Bronchial epithelial cell (primary cell): ENCODE measurements around the gene ESRRB. TPM values are rescaled to one million over a fixed set of nuclear protein-coding genes. Genes with fewer than 3 reads are reported as not detected.

Experiments
- DNase-seq: peaks from one replicate; pipeline ENCODE4 v3.0.0-alpha.2; 2010; ENCODE audit warnings: low read depth
- FAIRE-seq: peaks from 2 replicates; lab custom pipeline; 2011; peaks lifted over from hg19 to GRCh38; lab: Jason Lieb, UNC
- H3K27me3 ChIP-seq: 2 replicates; pipeline ENCODE4 v1.5.1; 2011; ENCODE audit warnings: low read length; ENCODE audit not compliant: control insufficient read depth, insufficient read depth
- H3K36me3 ChIP-seq: 2 replicates; pipeline ENCODE4 v1.5.1; 2011; ENCODE audit warnings: low read length; ENCODE audit not compliant: control insufficient read depth, insufficient read depth
- H3K4me3 ChIP-seq: 2 replicates; pipeline ENCODE4 v1.5.1; 2011; ENCODE audit warnings: mild to moderate bottlenecking, low read depth, low read length, control low read depth
- total RNA-seq: library from RNA; depleted of rRNA; stranded (reverse); fragments of >200 nt; gene quantifications from 2 replicates; pipeline ENCODE4 v1.2.1, GENCODE V29; 2014
- TF ChIP-seq, protein P1 (sequence below): IDR thresholded peaks from 2 replicates; pipeline ENCODE4 v1.5.1; 2011; ENCODE audit warnings: mild to moderate bottlenecking, moderate library complexity, low read length, control low read depth, inconsistent platforms; ENCODE audit not compliant: insufficient read depth, severe bottlenecking

Gene ESRRB
- total RNA-seq, 1 donor from 2014 or later: not detected

DNA sequence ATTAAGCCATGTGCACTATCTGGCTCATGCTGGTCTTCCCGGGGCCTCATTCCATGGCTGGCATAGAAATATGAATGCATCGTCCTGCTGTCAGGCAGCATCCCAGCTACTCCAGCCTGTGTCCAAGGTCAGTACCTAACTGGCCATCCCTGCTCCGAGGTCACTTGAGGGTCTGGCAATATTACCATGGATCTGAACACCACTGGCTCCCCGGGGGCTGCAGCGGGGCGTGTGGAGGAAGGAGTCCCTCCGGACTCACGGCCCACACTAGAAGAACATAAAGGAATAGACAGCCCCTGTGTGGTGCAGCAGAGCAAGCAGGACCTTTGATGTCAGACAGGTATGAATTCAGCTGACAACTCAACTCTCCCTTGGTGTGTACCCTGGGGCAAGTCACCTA, 19.2 kb downstream of the ESRRB start:
- H3K27me3 ChIP-seq: peaks cover 4% of the 10 kb centered on the region
- DNase-seq (no peak), FAIRE-seq (no peak)
- H3K4me3 ChIP-seq: no peak overlapping the region
- no peaks in the 10 kb centered on the region for H3K36me3 ChIP-seq
- TF ChIP-seq, protein P1, sequence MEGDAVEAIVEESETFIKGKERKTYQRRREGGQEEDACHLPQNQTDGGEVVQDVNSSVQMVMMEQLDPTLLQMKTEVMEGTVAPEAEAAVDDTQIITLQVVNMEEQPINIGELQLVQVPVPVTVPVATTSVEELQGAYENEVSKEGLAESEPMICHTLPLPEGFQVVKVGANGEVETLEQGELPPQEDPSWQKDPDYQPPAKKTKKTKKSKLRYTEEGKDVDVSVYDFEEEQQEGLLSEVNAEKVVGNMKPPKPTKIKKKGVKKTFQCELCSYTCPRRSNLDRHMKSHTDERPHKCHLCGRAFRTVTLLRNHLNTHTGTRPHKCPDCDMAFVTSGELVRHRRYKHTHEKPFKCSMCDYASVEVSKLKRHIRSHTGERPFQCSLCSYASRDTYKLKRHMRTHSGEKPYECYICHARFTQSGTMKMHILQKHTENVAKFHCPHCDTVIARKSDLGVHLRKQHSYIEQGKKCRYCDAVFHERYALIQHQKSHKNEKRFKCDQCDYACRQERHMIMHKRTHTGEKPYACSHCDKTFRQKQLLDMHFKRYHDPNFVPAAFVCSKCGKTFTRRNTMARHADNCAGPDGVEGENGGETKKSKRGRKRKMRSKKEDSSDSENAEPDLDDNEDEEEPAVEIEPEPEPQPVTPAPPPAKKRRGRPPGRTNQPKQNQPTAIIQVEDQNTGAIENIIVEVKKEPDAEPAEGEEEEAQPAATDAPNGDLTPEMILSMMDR: no peak

DNA sequence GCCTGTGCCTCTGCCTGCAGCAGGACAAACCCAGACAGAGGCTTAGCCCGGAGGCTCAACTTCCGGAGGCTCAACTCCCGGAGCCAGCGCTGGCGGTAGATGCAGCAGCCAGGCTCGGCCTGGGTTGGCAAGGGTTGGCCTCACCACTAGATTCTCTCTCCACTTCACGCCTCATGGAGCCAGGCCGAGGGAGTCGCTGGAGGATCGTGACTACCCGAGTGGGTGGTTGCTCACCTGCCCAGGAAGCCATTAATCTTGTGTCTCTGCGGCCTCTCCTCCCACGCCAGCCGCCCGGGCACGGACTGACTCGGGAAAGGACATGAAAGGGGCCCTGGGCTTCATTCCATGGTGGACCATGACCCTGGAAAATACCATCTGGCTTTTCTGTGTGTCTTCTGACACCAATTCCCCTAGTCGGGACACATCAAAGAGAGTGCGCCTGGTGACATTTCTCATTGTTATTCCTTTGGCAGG, 20.8 kb downstream of the ESRRB start:
- TF ChIP-seq, protein P1: no peak
- no peaks in the 10 kb centered on the region for H3K36me3 ChIP-seq
- H3K27me3 ChIP-seq: peaks cover 4% of the 10 kb centered on the region
- DNase-seq: no peak
- FAIRE-seq: no peak
- no peak overlapping the region for H3K4me3 ChIP-seq

DNA sequence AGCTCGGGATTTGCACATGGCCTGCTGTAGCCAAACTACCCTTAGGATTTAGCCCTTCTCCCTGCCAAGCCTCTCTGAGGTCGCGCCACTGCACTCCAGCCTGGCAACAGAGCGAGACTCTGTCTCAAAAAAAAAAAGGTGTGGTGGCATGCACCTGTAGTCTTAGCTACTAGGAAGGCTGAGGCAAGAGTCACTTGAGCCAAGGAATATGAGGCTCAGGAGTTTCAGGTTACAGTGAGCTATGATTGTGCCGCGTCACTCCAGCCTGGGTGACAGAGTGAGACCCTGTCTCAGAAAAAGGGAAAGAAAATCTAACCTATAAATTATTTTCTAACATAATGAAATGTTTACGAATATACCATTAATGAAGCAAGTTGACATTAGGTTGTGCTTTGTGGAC, 29.7 kb downstream of the ESRRB start:
- Histone ChIP-seq H3K27me3 (peaks cover 2% of the 10 kb centered on the region), H3K4me3 (no peak overlapping the region), H3K36me3 (no peaks in the 10 kb centered on the region)
- TF ChIP-seq, protein P1: no peak
- DNase-seq: no peak
- FAIRE-seq: no peak

DNA sequence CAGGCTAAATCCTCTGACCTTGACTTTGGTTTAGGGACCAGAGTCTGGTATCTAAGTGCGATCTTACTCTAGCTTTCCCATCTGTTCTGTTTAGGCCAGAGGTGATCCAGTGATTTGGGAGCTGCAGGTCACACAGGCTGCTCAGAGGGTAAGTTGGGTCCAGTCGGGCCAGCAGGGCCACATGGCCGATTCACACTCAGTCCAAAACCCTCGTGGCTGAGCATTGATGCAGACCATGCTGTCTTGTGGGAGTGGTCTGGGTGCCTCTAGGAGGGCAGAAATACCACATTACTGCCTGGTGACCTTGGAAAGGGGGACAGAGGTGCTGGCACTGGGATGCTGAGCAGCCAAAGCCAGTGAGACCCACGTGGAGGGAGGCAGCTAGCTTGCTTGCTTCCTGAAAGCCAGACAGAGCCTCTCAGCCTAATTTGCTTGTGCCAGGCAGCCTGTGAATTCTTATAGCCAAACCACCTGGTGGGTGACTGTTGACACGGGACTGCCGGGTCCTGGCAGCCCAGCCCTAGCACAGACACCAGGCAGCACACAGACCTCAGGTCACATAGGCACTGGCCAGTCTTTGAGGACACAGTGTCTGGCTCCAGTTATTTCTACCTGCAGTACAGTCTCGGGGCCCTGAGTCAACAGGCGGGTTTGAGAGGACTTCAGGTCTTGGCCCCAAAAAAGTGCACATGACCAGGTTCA, 31.7 kb downstream of the ESRRB start:
- Histone ChIP-seq H3K4me3 (no peak overlapping the region), H3K27me3 (peaks cover 2% of the 10 kb centered on the region), H3K36me3 (no peaks in the 10 kb centered on the region)
- FAIRE-seq: no peak
- no peak for DNase-seq
- TF ChIP-seq, protein P1: no peak

DNA sequence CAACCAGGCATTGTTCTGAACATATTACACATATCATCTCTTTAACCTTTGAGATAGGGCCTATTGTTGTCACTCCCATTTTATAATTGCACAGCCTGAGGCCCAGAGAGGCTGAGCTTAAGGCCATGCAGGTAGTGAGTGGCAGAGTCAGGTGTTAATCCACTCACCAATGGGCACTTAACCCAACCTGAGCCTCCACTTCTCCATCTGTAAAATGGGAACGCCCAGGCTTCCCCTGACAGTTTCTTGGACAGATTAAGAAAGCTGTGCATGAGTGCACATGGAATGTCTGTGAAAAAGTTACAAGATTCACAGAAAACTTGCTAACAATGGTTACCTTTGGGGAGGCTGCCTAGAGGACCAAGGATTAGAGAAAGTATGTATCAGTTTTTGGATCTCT, 32.9 kb downstream of the ESRRB start:
- FAIRE-seq (no peak), DNase-seq (no peak)
- H3K36me3 ChIP-seq: no peaks in the 10 kb centered on the region
- TF ChIP-seq, protein P1: no peak
- H3K27me3 ChIP-seq: peaks cover 5% of the 10 kb centered on the region
- H3K4me3 ChIP-seq: no peak overlapping the region

DNA sequence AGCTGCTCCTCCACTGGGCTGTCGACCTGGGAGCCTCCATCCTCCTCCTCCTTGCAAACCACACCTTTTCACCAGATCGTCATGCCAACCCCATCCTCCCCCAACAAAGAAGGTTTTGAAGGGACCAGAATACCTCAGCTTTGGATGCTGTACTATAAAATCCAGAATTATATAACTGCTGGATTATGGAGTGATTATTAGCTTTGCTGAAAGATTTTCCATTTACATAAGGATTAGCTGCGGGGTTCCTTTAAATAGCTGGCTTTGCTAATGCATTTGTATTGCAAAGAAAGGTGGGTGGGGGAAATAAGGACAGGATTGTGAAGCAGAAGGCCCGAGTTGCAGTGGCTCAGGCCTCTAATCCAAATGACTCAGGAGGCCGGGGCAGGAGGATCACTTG, 36.6 kb downstream of the ESRRB start:
- FAIRE-seq (no peak), DNase-seq (no peak)
- Histone ChIP-seq H3K36me3 (no peaks in the 10 kb centered on the region), H3K27me3 (peaks cover 8% of the 10 kb centered on the region), H3K4me3 (no peak overlapping the region)
- TF ChIP-seq, protein P1: no peak
